ENCODE data around the gene SLMAP. TPM values are rescaled to one million over a fixed set of nuclear protein-coding genes. Genes with fewer than 3 reads are reported as not detected.
A peak's percentile ranks its signal among the peaks of the same experiment; 100 is the strongest.

SLMAP gene
- total RNA-seq, 4 donors from 2014 or later: 104 to 369 (median 186) TPM

DNA sequence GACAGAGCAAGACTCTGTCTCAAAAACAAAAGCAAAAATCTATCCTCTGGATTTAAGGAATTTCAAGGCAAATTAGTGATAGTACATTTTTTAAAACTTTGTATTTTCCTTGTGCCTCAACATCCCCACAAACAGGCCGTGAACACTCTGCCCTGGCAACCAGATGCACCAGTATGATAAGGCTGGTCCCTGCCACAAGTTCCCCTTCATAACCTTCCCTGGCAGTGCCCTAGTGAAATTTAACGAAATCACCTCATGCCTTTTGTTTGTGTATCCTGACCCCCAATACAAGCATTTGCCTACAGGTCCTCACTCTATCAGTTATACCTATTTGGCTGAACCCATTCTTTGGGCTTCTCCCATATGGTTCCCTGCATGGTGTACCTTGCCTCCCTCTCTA, 144.7 kb downstream of the SLMAP start:
- H3K27me3 ChIP-seq: no peaks in the 10 kb centered on the region
- no peaks in the 10 kb centered on the region for H3K36me3 ChIP-seq
- TF ChIP-seq, protein P1, sequence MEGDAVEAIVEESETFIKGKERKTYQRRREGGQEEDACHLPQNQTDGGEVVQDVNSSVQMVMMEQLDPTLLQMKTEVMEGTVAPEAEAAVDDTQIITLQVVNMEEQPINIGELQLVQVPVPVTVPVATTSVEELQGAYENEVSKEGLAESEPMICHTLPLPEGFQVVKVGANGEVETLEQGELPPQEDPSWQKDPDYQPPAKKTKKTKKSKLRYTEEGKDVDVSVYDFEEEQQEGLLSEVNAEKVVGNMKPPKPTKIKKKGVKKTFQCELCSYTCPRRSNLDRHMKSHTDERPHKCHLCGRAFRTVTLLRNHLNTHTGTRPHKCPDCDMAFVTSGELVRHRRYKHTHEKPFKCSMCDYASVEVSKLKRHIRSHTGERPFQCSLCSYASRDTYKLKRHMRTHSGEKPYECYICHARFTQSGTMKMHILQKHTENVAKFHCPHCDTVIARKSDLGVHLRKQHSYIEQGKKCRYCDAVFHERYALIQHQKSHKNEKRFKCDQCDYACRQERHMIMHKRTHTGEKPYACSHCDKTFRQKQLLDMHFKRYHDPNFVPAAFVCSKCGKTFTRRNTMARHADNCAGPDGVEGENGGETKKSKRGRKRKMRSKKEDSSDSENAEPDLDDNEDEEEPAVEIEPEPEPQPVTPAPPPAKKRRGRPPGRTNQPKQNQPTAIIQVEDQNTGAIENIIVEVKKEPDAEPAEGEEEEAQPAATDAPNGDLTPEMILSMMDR (IDR thresholded peaks at IDR 0.05): no peak
- TF ChIP-seq POLR2A (IDR thresholded peaks at IDR 0.05): no peak
- H3K4me1 ChIP-seq: no peaks in the 10 kb centered on the region
- no peak for DNase-seq
- no peak overlapping the region for H3K4me3 ChIP-seq
- H3K27ac ChIP-seq: no peak overlapping the region
- intact Hi-C loops (cut with DNase I; ENCODE audit: low total_unique reads): no loop called here
- H3K9me3 ChIP-seq: no peaks in the 10 kb centered on the region

DNA sequence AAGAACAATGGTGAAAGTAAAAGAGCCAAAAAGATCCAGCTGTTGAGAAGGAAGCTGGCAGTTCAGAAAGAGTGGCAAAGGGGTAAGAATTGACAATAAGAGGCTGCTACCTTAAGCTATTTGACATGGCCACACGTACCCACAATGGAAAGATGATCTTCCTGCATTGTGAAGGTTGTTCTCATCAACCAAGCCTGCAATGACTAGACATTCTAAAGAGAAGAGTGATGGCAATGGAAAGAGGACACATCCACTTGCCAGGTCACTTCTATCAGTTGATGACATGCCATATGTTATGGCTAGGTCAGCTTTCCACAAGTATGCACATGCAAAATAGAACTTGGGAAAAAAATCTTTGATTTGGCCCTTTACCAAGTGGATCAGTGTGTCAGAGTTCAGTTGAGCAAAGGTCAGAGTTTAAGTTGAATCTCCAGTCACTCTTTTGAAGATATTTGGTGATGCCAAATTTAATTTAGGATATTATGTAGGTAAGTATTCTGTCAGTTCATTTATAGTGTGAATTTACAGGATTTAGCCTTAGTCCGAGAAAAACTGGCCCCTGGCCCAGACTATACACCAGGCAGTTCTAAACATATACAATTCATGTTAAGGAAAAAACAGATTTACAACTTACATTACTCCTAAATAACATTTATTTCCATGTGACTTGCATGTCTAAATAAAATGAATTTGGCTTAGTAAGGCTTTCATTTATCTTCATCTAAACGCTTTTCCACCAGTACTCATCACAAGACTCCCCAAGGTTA, 147.2 kb downstream of the SLMAP start:
- intact Hi-C loops (cut with DNase I; ENCODE audit: low total_unique reads): no loop called here
- Histone ChIP-seq H3K27ac (no peak overlapping the region), H3K4me1 (no peaks in the 10 kb centered on the region), H3K27me3 (no peaks in the 10 kb centered on the region), H3K9me3 (no peaks in the 10 kb centered on the region), H3K36me3 (no peaks in the 10 kb centered on the region), H3K4me3 (no peak overlapping the region)
- no peak for TF ChIP-seq POLR2A (IDR thresholded peaks at IDR 0.05)
- TF ChIP-seq, protein P1 (IDR thresholded peaks at IDR 0.05): no peak
- DNase-seq: no peak

DNA sequence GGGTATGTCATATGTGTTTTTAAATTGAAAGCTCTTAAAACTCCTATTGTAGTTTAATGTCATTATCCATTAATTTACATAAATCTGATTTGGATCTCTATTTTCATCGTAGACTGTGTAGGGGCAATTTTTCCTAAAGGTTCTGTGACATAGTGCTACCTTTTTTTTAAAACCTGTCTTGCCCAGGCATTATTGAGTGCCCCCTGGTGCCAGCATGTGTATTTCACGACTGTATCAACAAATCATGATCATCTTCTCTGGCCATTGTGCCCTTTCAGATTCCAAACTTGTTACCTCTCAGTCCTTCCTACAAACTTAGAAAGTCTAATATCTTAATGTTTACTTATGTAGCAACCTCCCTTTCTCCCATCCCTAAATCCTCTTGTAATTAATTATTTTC, 154.9 kb downstream of the SLMAP start:
- no peaks in the 10 kb centered on the region for H3K9me3 ChIP-seq
- no peaks in the 10 kb centered on the region for H3K4me1 ChIP-seq
- H3K36me3 ChIP-seq: no peaks in the 10 kb centered on the region
- H3K27me3 ChIP-seq: no peaks in the 10 kb centered on the region
- TF ChIP-seq POLR2A (IDR thresholded peaks at IDR 0.05): no peak
- TF ChIP-seq, protein P1 (IDR thresholded peaks at IDR 0.05): peak in 1 of 4 experiments; percentile 27
- intact Hi-C loops (cut with DNase I; ENCODE audit: low total_unique reads): no loop called here
- no peak for DNase-seq
- no peak overlapping the region for H3K4me3 ChIP-seq
- peak overlapping the region; percentile 6 to 38 for H3K27ac ChIP-seq

DNA sequence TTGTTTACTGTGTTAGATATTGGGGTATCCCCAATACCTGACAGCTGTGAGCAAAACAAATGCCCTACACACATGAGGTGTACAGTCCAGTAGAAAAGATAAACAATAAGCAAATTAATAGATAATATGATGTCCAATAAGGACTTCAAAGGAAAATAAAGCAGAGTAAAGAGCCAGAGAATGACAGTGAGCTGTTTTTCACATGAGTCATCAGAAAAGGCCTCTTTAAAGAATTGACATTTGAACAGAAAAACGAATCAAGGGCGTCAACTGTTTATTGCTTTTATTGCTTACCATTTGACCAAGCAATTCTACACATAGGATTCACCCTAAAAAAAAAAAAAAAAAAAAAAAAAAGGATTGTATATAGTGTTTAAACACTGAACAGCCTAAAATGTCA, 155.5 kb downstream of the SLMAP start:
- Histone ChIP-seq H3K27me3 (no peaks in the 10 kb centered on the region), H3K4me3 (no peak overlapping the region), H3K27ac (peak overlapping the region in 1 of 2 donors; percentile 38), H3K4me1 (no peaks in the 10 kb centered on the region), H3K9me3 (no peaks in the 10 kb centered on the region), H3K36me3 (no peaks in the 10 kb centered on the region)
- intact Hi-C loops (cut with DNase I; ENCODE audit: low total_unique reads): no loop called here
- DNase-seq: no peak
- TF ChIP-seq POLR2A (IDR thresholded peaks at IDR 0.05): no peak
- TF ChIP-seq, protein P1 (IDR thresholded peaks at IDR 0.05): no peak

DNA sequence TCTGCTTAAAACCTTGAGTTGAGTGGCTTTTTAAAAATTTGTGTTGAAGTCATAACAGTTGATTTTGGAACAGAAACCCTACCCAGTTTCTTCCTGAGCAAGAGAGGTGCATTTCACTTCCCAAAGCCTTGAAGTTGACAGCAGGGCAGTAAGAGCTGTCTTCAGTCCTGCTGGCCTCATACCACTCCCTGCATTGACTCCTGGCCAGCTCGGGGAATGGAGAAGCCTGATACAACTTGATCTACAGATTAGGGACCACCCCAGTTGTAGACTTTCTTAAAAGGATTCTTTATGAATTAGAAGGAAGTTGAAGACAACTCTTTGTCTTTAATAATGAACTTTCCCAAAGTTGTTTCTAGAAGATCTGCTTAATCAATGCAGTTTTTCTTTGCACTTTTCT, 161.5 kb downstream of the SLMAP start:
- Histone ChIP-seq H3K4me1 (no peaks in the 10 kb centered on the region), H3K27me3 (no peaks in the 10 kb centered on the region), H3K9me3 (no peaks in the 10 kb centered on the region), H3K4me3 (no peak overlapping the region), H3K27ac (peak overlapping the region; percentile 9 to 13), H3K36me3 (no peaks in the 10 kb centered on the region)
- TF ChIP-seq, protein P1 (IDR thresholded peaks at IDR 0.05): no peak
- TF ChIP-seq POLR2A (IDR thresholded peaks at IDR 0.05): no peak
- no peak for DNase-seq
- intact Hi-C loops (cut with DNase I; ENCODE audit: low total_unique reads): no loop called here

Measured in uterus (tissue), 4 donors.